ENCODE measurements around the gene SELENON.

The SELENON gene

GRCh38 chr1:25861316-25862286 lies 61.6 kb downstream of the SELENON start (continued):
- TF ChIP-seq, protein P1, sequence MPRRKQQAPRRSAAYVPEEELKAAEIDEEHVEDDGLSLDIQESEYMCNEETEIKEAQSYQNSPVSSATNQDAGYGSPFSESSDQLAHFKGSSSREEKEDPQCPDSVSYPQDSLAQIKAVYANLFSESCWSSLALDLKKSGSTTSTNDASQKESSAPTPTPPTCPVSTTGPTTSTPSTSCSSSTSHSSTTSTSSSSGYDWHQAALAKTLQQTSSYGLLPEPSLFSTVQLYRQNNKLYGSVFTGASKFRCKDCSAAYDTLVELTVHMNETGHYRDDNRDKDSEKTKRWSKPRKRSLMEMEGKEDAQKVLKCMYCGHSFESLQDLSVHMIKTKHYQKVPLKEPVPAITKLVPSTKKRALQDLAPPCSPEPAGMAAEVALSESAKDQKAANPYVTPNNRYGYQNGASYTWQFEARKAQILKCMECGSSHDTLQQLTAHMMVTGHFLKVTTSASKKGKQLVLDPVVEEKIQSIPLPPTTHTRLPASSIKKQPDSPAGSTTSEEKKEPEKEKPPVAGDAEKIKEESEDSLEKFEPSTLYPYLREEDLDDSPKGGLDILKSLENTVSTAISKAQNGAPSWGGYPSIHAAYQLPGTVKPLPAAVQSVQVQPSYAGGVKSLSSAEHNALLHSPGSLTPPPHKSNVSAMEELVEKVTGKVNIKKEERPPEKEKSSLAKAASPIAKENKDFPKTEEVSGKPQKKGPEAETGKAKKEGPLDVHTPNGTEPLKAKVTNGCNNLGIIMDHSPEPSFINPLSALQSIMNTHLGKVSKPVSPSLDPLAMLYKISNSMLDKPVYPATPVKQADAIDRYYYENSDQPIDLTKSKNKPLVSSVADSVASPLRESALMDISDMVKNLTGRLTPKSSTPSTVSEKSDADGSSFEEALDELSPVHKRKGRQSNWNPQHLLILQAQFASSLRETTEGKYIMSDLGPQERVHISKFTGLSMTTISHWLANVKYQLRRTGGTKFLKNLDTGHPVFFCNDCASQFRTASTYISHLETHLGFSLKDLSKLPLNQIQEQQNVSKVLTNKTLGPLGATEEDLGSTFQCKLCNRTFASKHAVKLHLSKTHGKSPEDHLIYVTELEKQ (tag by site-specific recombination; IDR thresholded peaks at IDR 0.05; ENCODE audit: borderline replicate concordance) = no peak
- TF ChIP-seq GFI1B (tag by site-specific recombination; IDR thresholded peaks at IDR 0.05) = no peak
- TF ChIP-seq ZNF146 (tag by site-specific recombination; IDR thresholded peaks at IDR 0.05) = no peak
- TF ChIP-seq MEIS1 (CRISPR knock-in tag; IDR thresholded peaks at IDR 0.05; ENCODE audit: borderline replicate concordance) = no peak
- TF ChIP-seq ZNF19 (tag by site-specific recombination; IDR thresholded peaks at IDR 0.05; ENCODE audit: low read depth) = no peak
- TF ChIP-seq ZNF10 (tag by site-specific recombination; IDR thresholded peaks at IDR 0.05) = no peak
- TF ChIP-seq ZNF362 (tag by site-specific recombination; IDR thresholded peaks at IDR 0.05) = peak; percentile 89
- no peak for TF ChIP-seq ZNF335 (tag by site-specific recombination; conservative IDR thresholded peaks at IDR 0.05)
- TF ChIP-seq ZNF169 (tag by site-specific recombination; IDR thresholded peaks at IDR 0.05) = no peak
- TF ChIP-seq, protein P2, sequence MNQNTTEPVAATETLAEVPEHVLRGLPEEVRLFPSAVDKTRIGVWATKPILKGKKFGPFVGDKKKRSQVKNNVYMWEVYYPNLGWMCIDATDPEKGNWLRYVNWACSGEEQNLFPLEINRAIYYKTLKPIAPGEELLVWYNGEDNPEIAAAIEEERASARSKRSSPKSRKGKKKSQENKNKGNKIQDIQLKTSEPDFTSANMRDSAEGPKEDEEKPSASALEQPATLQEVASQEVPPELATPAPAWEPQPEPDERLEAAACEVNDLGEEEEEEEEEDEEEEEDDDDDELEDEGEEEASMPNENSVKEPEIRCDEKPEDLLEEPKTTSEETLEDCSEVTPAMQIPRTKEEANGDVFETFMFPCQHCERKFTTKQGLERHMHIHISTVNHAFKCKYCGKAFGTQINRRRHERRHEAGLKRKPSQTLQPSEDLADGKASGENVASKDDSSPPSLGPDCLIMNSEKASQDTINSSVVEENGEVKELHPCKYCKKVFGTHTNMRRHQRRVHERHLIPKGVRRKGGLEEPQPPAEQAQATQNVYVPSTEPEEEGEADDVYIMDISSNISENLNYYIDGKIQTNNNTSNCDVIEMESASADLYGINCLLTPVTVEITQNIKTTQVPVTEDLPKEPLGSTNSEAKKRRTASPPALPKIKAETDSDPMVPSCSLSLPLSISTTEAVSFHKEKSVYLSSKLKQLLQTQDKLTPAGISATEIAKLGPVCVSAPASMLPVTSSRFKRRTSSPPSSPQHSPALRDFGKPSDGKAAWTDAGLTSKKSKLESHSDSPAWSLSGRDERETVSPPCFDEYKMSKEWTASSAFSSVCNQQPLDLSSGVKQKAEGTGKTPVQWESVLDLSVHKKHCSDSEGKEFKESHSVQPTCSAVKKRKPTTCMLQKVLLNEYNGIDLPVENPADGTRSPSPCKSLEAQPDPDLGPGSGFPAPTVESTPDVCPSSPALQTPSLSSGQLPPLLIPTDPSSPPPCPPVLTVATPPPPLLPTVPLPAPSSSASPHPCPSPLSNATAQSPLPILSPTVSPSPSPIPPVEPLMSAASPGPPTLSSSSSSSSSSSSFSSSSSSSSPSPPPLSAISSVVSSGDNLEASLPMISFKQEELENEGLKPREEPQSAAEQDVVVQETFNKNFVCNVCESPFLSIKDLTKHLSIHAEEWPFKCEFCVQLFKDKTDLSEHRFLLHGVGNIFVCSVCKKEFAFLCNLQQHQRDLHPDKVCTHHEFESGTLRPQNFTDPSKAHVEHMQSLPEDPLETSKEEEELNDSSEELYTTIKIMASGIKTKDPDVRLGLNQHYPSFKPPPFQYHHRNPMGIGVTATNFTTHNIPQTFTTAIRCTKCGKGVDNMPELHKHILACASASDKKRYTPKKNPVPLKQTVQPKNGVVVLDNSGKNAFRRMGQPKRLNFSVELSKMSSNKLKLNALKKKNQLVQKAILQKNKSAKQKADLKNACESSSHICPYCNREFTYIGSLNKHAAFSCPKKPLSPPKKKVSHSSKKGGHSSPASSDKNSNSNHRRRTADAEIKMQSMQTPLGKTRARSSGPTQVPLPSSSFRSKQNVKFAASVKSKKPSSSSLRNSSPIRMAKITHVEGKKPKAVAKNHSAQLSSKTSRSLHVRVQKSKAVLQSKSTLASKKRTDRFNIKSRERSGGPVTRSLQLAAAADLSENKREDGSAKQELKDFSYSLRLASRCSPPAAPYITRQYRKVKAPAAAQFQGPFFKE (tag by site-specific recombination; IDR thresholded peaks at IDR 0.05; ENCODE audit: borderline replicate concordance) = no peak
- no peak for TF ChIP-seq SP3 (tag by site-specific recombination; IDR thresholded peaks at IDR 0.05)
- TF ChIP-seq ZNF132 (tag by site-specific recombination; IDR thresholded peaks at IDR 0.05; ENCODE audit: borderline replicate concordance) = no peak
- TF ChIP-seq ZNF658 (tag by site-specific recombination; IDR thresholded peaks at IDR 0.05) = no peak
- TF ChIP-seq ZNF843 (tag by site-specific recombination; IDR thresholded peaks at IDR 0.05) = no peak
- TF ChIP-seq ZNF24 (tag by site-specific recombination; IDR thresholded peaks at IDR 0.05) = no peak
- no peak for TF ChIP-seq GLI4 (tag by site-specific recombination; IDR thresholded peaks at IDR 0.05)
- TF ChIP-seq ZNF18 (tag by site-specific recombination; IDR thresholded peaks at IDR 0.05) = 0 out of 2 replicates have a peak, but pooled peaks have one; percentile 23
- TF ChIP-seq, protein P3, sequence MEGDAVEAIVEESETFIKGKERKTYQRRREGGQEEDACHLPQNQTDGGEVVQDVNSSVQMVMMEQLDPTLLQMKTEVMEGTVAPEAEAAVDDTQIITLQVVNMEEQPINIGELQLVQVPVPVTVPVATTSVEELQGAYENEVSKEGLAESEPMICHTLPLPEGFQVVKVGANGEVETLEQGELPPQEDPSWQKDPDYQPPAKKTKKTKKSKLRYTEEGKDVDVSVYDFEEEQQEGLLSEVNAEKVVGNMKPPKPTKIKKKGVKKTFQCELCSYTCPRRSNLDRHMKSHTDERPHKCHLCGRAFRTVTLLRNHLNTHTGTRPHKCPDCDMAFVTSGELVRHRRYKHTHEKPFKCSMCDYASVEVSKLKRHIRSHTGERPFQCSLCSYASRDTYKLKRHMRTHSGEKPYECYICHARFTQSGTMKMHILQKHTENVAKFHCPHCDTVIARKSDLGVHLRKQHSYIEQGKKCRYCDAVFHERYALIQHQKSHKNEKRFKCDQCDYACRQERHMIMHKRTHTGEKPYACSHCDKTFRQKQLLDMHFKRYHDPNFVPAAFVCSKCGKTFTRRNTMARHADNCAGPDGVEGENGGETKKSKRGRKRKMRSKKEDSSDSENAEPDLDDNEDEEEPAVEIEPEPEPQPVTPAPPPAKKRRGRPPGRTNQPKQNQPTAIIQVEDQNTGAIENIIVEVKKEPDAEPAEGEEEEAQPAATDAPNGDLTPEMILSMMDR (tag by site-specific recombination; IDR thresholded peaks at IDR 0.05) = no peak
- no peak for TF ChIP-seq ZNF184 (tag by site-specific recombination; IDR thresholded peaks at IDR 0.05)
- TF ChIP-seq, protein P4, sequence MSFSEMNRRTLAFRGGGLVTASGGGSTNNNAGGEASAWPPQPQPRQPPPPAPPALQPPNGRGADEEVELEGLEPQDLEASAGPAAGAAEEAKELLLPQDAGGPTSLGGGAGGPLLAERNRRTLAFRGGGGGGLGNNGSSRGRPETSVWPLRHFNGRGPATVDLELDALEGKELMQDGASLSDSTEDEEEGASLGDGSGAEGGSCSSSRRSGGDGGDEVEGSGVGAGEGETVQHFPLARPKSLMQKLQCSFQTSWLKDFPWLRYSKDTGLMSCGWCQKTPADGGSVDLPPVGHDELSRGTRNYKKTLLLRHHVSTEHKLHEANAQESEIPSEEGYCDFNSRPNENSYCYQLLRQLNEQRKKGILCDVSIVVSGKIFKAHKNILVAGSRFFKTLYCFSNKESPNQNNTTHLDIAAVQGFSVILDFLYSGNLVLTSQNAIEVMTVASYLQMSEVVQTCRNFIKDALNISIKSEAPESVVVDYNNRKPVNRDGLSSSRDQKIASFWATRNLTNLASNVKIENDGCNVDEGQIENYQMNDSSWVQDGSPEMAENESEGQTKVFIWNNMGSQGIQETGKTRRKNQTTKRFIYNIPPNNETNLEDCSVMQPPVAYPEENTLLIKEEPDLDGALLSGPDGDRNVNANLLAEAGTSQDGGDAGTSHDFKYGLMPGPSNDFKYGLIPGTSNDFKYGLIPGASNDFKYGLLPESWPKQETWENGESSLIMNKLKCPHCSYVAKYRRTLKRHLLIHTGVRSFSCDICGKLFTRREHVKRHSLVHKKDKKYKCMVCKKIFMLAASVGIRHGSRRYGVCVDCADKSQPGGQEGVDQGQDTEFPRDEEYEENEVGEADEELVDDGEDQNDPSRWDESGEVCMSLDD (tag by site-specific recombination; IDR thresholded peaks at IDR 0.05) = no peak
- no peak for TF ChIP-seq ZNF292 (tag by site-specific recombination; IDR thresholded peaks at IDR 0.05; ENCODE audit: borderline replicate concordance, low read depth)
- no peak for TF ChIP-seq ZNF701 (tag by site-specific recombination; IDR thresholded peaks at IDR 0.05)

Data from HEK293 (cell line).